OCI-LY3 (cell line): Measurements from ENCODE around the gene GLCE.

ENCODE experiments used
- H2AFZ ChIP-seq: fragments of 200-600, 300-600 bp; shearing (Covaris generic); 2 replicates; pipeline ENCODE4 v1.6.0; 2014; ENCODE audit warnings: antibody characterized with exemption, low read depth, low read length
- H3K27ac ChIP-seq: fragments of 200-600, 300-600 bp; sonication (generic); 2 replicates; pipeline ENCODE4 v1.5.1; 2014; ENCODE audit warnings: mild to moderate bottlenecking, low read length, moderate library complexity, mixed read lengths
- H3K27me3 ChIP-seq: fragments of 200-600, 300-600 bp; sonication (generic); 2 replicates; pipeline ENCODE4 v1.6.1; 2014; ENCODE audit warnings: low read depth, low read length, mixed read lengths
- H3K36me3 ChIP-seq: fragments of 200-600, 300-600 bp; sonication (generic); replicated peaks from 2 replicates; pipeline ENCODE3; 2014; ENCODE audit warnings: low read depth, low read length, mixed read lengths
- H3K4me1 ChIP-seq: fragments of 300-600, 200-600 bp; sonication (generic); 2 replicates; pipeline ENCODE4 v1.6.1; 2014; ENCODE audit warnings: low read length, mixed read lengths
- H3K4me2 ChIP-seq: fragments of 200-600, 300-600 bp; sonication (generic); 2 replicates; pipeline ENCODE4 v1.6.1; 2014; ENCODE audit warnings: low read length, mixed read lengths
- H3K4me3 ChIP-seq: fragments of 300-600, 200-600 bp; sonication (generic); 2 replicates; pipeline ENCODE4 v1.5.1; 2014; ENCODE audit warnings: antibody characterized with exemption, mild to moderate bottlenecking, low read length, moderate library complexity
- H3K79me2 ChIP-seq: fragments of 300-600, 200-600 bp; shearing (Covaris generic); 2 replicates; pipeline ENCODE4 v1.6.1; 2014; ENCODE audit warnings: mild to moderate bottlenecking, low read length, mixed read lengths
- H3K9ac ChIP-seq: fragments of 300-600, 200-600 bp; shearing (Covaris generic); 2 replicates; pipeline ENCODE4 v1.6.0; 2014; ENCODE audit warnings: mild to moderate bottlenecking, low read length, moderate library complexity
- H3K9me3 ChIP-seq: fragments of 200-600, 300-600 bp; shearing (Covaris generic); 2 replicates; pipeline ENCODE4 v1.6.1; 2014; ENCODE audit warnings: low read length, mixed read lengths; ENCODE audit not compliant: insufficient read depth
- H4K20me1 ChIP-seq: fragments of 200-600, 300-600 bp; sonication (generic); 2 replicates; pipeline ENCODE4 v1.6.1; 2016; ENCODE audit warnings: low read length, mixed read lengths; ENCODE audit not compliant: insufficient read depth
- CTCF ChIP-seq: fragments of 200-600, 300-600 bp; sonication (generic); IDR thresholded peaks from 2 replicates; pipeline ENCODE4 v1.5.1; 2014; ENCODE audit warnings: antibody characterized with exemption, low read length, low read depth
- EZH2phosphoT487 ChIP-seq: fragments of 200-600 bp; shearing (Covaris generic); IDR thresholded peaks from 2 replicates; pipeline ENCODE4 v1.6.1; 2018; ENCODE audit warnings: antibody characterized with exemption, mixed run types, low read depth

GLCE gene

GRCh38 chr15:69275933-69276560, 115.6 kb downstream of the GLCE start:
- Histone ChIP-seq H3K27me3 (no peaks in the 10 kb centered on the region), H3K36me3 (no peaks in the 10 kb centered on the region), H3K4me1 (no peaks in the 10 kb centered on the region), H3K4me2 (no peak overlapping the region), H3K4me3 (no peak overlapping the region), H3K9ac (no peak overlapping the region), H2AFZ (no peak overlapping the region), H4K20me1 (no peaks in the 10 kb centered on the region), H3K9me3 (no peaks in the 10 kb centered on the region), H3K79me2 (no peaks in the 10 kb centered on the region), H3K27ac (no peak overlapping the region)
- TF ChIP-seq CTCF: no peak
- TF ChIP-seq EZH2phosphoT487: no peak

- H3K4me3 ChIP-seq: no peak overlapping the region
- no peaks in the 10 kb centered on the region for H3K4me1 ChIP-seq
- no peaks in the 10 kb centered on the region for H4K20me1 ChIP-seq
- H3K36me3 ChIP-seq: no peaks in the 10 kb centered on the region
- no peaks in the 10 kb centered on the region for H3K9me3 ChIP-seq
- H2AFZ ChIP-seq: no peak overlapping the region
- H3K27ac ChIP-seq: no peak overlapping the region
- TF ChIP-seq CTCF (no peak), EZH2phosphoT487 (no peak)
- no peak overlapping the region for H3K9ac ChIP-seq
- H3K79me2 ChIP-seq: no peaks in the 10 kb centered on the region
- no peak overlapping the region for H3K4me2 ChIP-seq
- no peaks in the 10 kb centered on the region for H3K27me3 ChIP-seq
Measured at GRCh38 chr15:69277316-69277715, 116.9 kb downstream of the GLCE start.

GRCh38 chr15:69279636-69280035, 119.2 kb downstream of the GLCE start:
- H3K27me3 ChIP-seq: no peaks in the 10 kb centered on the region
- TF ChIP-seq CTCF: no peak
- TF ChIP-seq EZH2phosphoT487: no peak

GRCh38 chr15:69280783-69281182, 120.3 kb downstream of the GLCE start:
- Histone ChIP-seq H3K27ac (no peak overlapping the region), H3K4me3 (no peak overlapping the region), H3K36me3 (no peaks in the 10 kb centered on the region), H3K4me2 (no peak overlapping the region), H3K9me3 (no peaks in the 10 kb centered on the region), H3K27me3 (no peaks in the 10 kb centered on the region), H2AFZ (no peak overlapping the region), H3K79me2 (no peaks in the 10 kb centered on the region), H3K4me1 (no peaks in the 10 kb centered on the region), H4K20me1 (no peaks in the 10 kb centered on the region), H3K9ac (no peak overlapping the region)
- TF ChIP-seq EZH2phosphoT487 (no peak), CTCF (no peak)

More at GRCh38 chr15:69279636-69280035, 119.2 kb downstream of the GLCE start:
- H3K4me3 ChIP-seq: no peak overlapping the region
- H3K79me2 ChIP-seq: no peaks in the 10 kb centered on the region
- H3K36me3 ChIP-seq: no peaks in the 10 kb centered on the region
- no peak overlapping the region for H3K4me2 ChIP-seq
- no peaks in the 10 kb centered on the region for H3K9me3 ChIP-seq
- no peak overlapping the region for H2AFZ ChIP-seq
- H4K20me1 ChIP-seq: no peaks in the 10 kb centered on the region
- H3K9ac ChIP-seq: no peak overlapping the region
- H3K27ac ChIP-seq: no peak overlapping the region
- H3K4me1 ChIP-seq: no peaks in the 10 kb centered on the region
